ENCODE data around the gene SMNDC1. TPM values are rescaled to one million over a fixed set of nuclear protein-coding genes. Genes with fewer than 3 reads are reported as not detected.

Gene SMNDC1
- total RNA-seq, 1 experiment from 2014 or later = 26.9 TPM

- Histone ChIP-seq H3F3A (ENCODE audit: insufficient read depth, low read depth) (0 out of 2 replicates have a peak, but pooled peaks cover 3% of the 10 kb centered on the region), H3K4me2 (no peak overlapping the region), H3K4me1 (replicated peaks; ENCODE audit: insufficient read depth) (peaks cover 4% of the 10 kb centered on the region; the same call in 1 of the 2 replicates), H4K20me1 (ENCODE audit: insufficient read depth) (no peaks in the 10 kb centered on the region), H3K79me2 (ENCODE audit: low read depth) (no peaks in the 10 kb centered on the region), H3K9me3 (ENCODE audit: insufficient read depth, low read depth) (no peaks in the 10 kb centered on the region), H3K27me3 (ENCODE audit: insufficient read depth, low read depth) (no peaks in the 10 kb centered on the region), H3K9me2 (ENCODE audit: insufficient read depth) (no peaks in the 10 kb centered on the region), H3K27ac (no peak overlapping the region), H2AFZ (no peak overlapping the region), H3K36me3 (ENCODE audit: low read depth) (no peaks in the 10 kb centered on the region), H3K4me3 (no peak overlapping the region)
- ChIA-PET CTCF (no interaction called here), POLR2A (ENCODE audit: unreplicated experiment) (interaction anchor here (0.6 kb wide), 1 partner anchor 142 kb away, joined by 7 read pairs; no protein-coding TSS in a partner anchor)
- no peak for TF ChIP-seq EZH2 (IDR thresholded peaks at IDR 0.05; ENCODE audit: low read depth)
- no peak for TF ChIP-seq CTCF (conservative IDR thresholded peaks at IDR 0.05)
- no peak for DNase-seq
- no TSS peak for BruUV-seq (replicated peaks)
- intact Hi-C loops (cut with micrococcal nuclease; ENCODE audit: unreplicated experiment) = no loop called here
Observed at GRCh38 chr10:110269374-110270318, 35.1 kb downstream of the SMNDC1 start.

GRCh38 chr10:110268971-110269370 lies 35.7 kb downstream of the SMNDC1 start:
- intact Hi-C loops (cut with micrococcal nuclease; ENCODE audit: unreplicated experiment) = no loop called here
- POLR2A ChIA-PET (ENCODE audit: unreplicated experiment) = no interaction called here

GRCh38 chr10:110268442-110268841 lies 36.3 kb downstream of the SMNDC1 start:
- no peaks in the 10 kb centered on the region for H4K20me1 ChIP-seq (ENCODE audit: insufficient read depth)
- ChIA-PET CTCF (no interaction called here), POLR2A (ENCODE audit: unreplicated experiment) (no interaction called here)
- H3K27ac ChIP-seq = no peak overlapping the region
- H3K27me3 ChIP-seq (ENCODE audit: insufficient read depth, low read depth) = no peaks in the 10 kb centered on the region
- no peak overlapping the region for H3K4me3 ChIP-seq
- BruUV-seq (replicated peaks) = no TSS peak
- H3K36me3 ChIP-seq (ENCODE audit: low read depth) = no peaks in the 10 kb centered on the region
- intact Hi-C loops (cut with micrococcal nuclease; ENCODE audit: unreplicated experiment) = no loop called here
- TF ChIP-seq CTCF (conservative IDR thresholded peaks at IDR 0.05) (no peak), EZH2 (IDR thresholded peaks at IDR 0.05; ENCODE audit: low read depth) (no peak)
- H3F3A ChIP-seq (ENCODE audit: insufficient read depth, low read depth) = 0 out of 2 replicates have a peak, but pooled peaks cover 3% of the 10 kb centered on the region
- H3K9me2 ChIP-seq (ENCODE audit: insufficient read depth) = no peaks in the 10 kb centered on the region
- H2AFZ ChIP-seq = no peak overlapping the region
- no peak for DNase-seq
- no peaks in the 10 kb centered on the region for H3K79me2 ChIP-seq (ENCODE audit: low read depth)
- no peak overlapping the region for H3K4me2 ChIP-seq
- H3K9me3 ChIP-seq (ENCODE audit: insufficient read depth, low read depth) = no peaks in the 10 kb centered on the region
- H3K4me1 ChIP-seq (replicated peaks; ENCODE audit: insufficient read depth) = peaks cover 2% of the 10 kb centered on the region; the same call in 1 of the 2 replicates

More at GRCh38 chr10:110268971-110269370, 35.7 kb downstream of the SMNDC1 start:
- Histone ChIP-seq H3K27ac (no peak overlapping the region), H3K4me1 (replicated peaks; ENCODE audit: insufficient read depth) (peaks cover 4% of the 10 kb centered on the region; the same call in 1 of the 2 replicates), H3K4me3 (no peak overlapping the region), H3F3A (ENCODE audit: insufficient read depth, low read depth) (0 out of 2 replicates have a peak, but pooled peaks cover 3% of the 10 kb centered on the region), H3K9me2 (ENCODE audit: insufficient read depth) (no peaks in the 10 kb centered on the region), H3K79me2 (ENCODE audit: low read depth) (no peaks in the 10 kb centered on the region), H3K27me3 (ENCODE audit: insufficient read depth, low read depth) (no peaks in the 10 kb centered on the region), H4K20me1 (ENCODE audit: insufficient read depth) (no peaks in the 10 kb centered on the region), H3K36me3 (ENCODE audit: low read depth) (no peaks in the 10 kb centered on the region), H2AFZ (no peak overlapping the region), H3K9me3 (ENCODE audit: insufficient read depth, low read depth) (no peaks in the 10 kb centered on the region), H3K4me2 (no peak overlapping the region)
- no peak for DNase-seq
- TF ChIP-seq EZH2 (IDR thresholded peaks at IDR 0.05; ENCODE audit: low read depth) (no peak), CTCF (conservative IDR thresholded peaks at IDR 0.05) (no peak)
- CTCF ChIA-PET = no interaction called here
- no TSS peak for BruUV-seq (replicated peaks)

Data from PC-9 (cell line).